C4-2B (cell line): ENCODE data around the gene SH3PXD2B.

Experiments used
- H3K27ac ChIP-seq: fragments of 450-650 bp; 2 replicates; pipeline ENCODE4 v1.5.1; 2017
- CTCF ChIP-seq: fragments of 450-650 bp; conservative IDR thresholded peaks from 2 replicates; pipeline ENCODE4 v1.5.1; 2017; ENCODE audit warnings: mild to moderate bottlenecking
- ZFX ChIP-seq: fragments of 450-650 bp; IDR thresholded peaks from 2 replicates; pipeline ENCODE4 v1.6.1; 2017

Gene SH3PXD2B

GRCh38 chr5:172385010-172385563 lies 69.2 kb downstream of the SH3PXD2B start:
- peak overlapping the region; percentile 78 for H3K27ac ChIP-seq
- TF ChIP-seq ZFX (no peak), CTCF (no peak)

- no peak for TF ChIP-seq ZFX
- no peak for TF ChIP-seq CTCF
- H3K27ac ChIP-seq, result peak overlapping the region; percentile 78
These were observed 71.0 kb downstream of the SH3PXD2B start for GRCh38 chr5:172383191-172383802.

DNA sequence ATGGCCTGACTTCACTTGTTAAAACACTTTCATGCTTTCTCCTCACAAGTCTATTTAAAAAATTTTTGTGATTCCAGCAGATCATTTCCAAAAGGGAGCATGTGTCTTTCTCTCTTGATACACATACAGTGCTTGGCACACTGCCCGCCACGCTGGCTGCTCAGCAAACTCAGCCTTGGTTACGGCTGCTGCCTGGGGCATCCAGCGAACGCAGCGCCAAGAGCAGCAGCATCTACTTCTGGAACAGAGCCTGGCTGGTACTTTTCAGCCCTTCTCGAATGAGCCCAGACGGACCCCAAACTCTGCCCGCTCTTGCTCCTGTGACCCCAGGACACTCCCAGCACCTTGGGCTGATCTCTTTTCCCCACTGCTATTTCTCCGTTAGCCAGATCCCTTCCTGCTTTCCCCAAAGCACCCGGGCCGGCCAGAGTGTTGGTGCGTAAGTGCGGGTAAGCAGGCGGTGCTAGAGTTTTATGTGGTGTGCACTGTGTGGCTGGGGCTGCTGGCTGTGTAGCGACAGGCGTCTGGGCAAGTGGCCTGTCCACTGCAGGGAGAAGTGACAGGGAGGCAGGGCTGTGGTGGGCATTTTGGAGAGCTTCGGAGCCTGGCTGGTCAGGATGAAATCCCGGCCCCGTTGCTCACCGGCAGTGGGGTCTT lies 73.2 kb downstream of the SH3PXD2B start:
- H3K27ac ChIP-seq, result peak overlapping the region; percentile 78
- TF ChIP-seq CTCF (no peak), ZFX (no peak)

DNA sequence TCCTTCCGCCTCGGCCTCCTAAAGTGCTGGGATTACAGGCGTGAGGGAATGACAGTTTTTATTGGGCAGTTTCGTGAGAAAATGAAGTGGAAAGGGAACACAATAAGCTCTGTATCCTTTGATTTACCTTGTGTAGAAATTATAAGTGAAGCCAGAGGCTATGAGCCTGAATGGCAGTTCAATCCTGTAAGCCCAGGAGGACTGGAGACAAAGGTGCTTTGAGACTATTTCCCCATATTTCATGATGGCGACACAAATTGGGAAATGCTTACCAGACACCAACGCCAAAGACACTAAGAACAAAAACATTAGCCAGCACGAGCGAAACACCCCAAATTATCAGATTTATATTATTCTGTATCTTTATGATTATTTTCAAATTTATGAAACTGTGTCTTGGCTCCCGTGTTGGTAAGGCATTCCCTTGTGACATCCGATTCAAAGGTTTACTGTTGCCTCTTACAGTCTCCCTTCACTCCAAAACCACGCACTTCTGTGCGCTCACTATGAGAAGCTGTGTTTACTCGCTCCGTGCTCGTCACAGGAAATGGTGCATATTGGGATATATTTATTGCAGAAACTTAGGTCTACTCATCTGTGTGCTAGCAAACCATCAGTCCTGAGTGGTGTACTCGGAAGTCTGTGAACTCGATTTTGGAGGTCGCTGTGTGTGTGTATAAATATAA lies 73.9 kb downstream of the SH3PXD2B start:
- H3K27ac ChIP-seq, result peak overlapping the region; percentile 78
- TF ChIP-seq ZFX, result no peak
- no peak for TF ChIP-seq CTCF

DNA sequence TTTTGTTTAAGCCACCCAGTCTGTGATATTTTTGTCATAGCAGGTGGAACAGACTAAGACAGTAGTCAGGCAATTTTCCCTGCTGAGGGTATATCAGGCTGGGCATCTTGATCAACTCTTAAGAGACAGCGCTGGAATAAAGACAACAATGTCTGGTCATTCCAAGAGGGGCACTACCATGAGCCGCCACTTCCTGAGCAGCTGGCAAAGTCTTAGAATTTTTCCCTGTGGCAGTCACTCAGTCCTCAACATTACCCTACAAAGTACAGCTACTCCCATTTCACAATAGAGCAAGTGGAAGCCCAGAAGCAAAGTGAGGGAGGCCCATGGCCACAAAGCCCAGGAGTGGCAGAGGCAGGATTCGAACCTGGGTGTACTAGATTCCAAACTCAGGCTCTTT lies 74.8 kb downstream of the SH3PXD2B start:
- H3K27ac ChIP-seq, result no peak overlapping the region
- no peak for TF ChIP-seq CTCF
- TF ChIP-seq ZFX, result no peak

- no peak for TF ChIP-seq ZFX
- no peak for TF ChIP-seq CTCF
- no peak overlapping the region for H3K27ac ChIP-seq
These were observed 76.5 kb downstream of the SH3PXD2B start for GRCh38 chr5:172377856-172378255.

- TF ChIP-seq ZFX (no peak), CTCF (no peak)
- H3K27ac ChIP-seq, result no peak overlapping the region
These were observed 76.9 kb downstream of the SH3PXD2B start for GRCh38 chr5:172377438-172377837.
